ENCODE measurements around the gene CDC37.

Gene CDC37

GRCh38 chr19:10363789-10364281 is 39.5 kb downstream of the CDC37 start:
- H3K4me3 ChIP-seq (ENCODE audit: low read depth, low read length), result no peak overlapping the region

- no peak overlapping the region for H3K4me3 ChIP-seq (ENCODE audit: low read depth, low read length)
These were observed 41.1 kb downstream of the CDC37 start for GRCh38 chr19:10362259-10362658.

GRCh38 chr19:10361569-10362011 is 41.8 kb downstream of the CDC37 start:
- no peak overlapping the region for H3K4me3 ChIP-seq (ENCODE audit: low read depth, low read length)

- no peak overlapping the region for H3K4me3 ChIP-seq (ENCODE audit: low read depth, low read length)
These were observed 46.9 kb downstream of the CDC37 start for GRCh38 chr19:10356431-10356830.

- peak overlapping the region; percentile 65 for H3K4me3 ChIP-seq (ENCODE audit: low read depth, low read length)
These were observed 49.5 kb downstream of the CDC37 start for GRCh38 chr19:10353793-10354391.

GRCh38 chr19:10352764-10353671 is 50.3 kb downstream of the CDC37 start:
- H3K4me3 ChIP-seq (ENCODE audit: low read depth, low read length), result peak overlapping the region; percentile 65

- no peak overlapping the region for H3K4me3 ChIP-seq (ENCODE audit: low read depth, low read length)
These were observed 56.8 kb downstream of the CDC37 start for GRCh38 chr19:10346509-10346908.

GRCh38 chr19:10344780-10345179 is 58.6 kb downstream of the CDC37 start:
- no peak overlapping the region for H3K4me3 ChIP-seq (ENCODE audit: low read depth, low read length)

- H3K4me3 ChIP-seq (ENCODE audit: low read depth, low read length), result no peak overlapping the region
These were observed 59.8 kb downstream of the CDC37 start for GRCh38 chr19:10343495-10343894.
